Thoracic aorta (tissue), 2 donors: ENCODE measurements around the gene CRADD. TPM values are rescaled to one million over a fixed set of nuclear protein-coding genes. Genes with fewer than 3 reads are reported as not detected.

Experiments used
- ATAC-seq: fragments of 150-250 bp; one replicate; pipeline ENCODE4 v1.8.0; 2017; ENCODE audit warnings: low read depth; ENCODE audit not compliant: insufficient number of reproducible peaks, low FRiP score
- DNase-seq: peaks from one replicate; pipeline ENCODE4 v3.0.0-alpha.2; 2020; ENCODE audit warnings: low spot score
- H3K27ac ChIP-seq, 2 donors: fragments of 200-600 bp; sonication (generic); 1 replicate in 1 of 2; 2 replicates in 1 of 2; pipeline ENCODE4 v1.5.1; 2016; ENCODE audit warnings: mild to moderate bottlenecking in 2 of 2, moderate library complexity in 2 of 2
- H3K27me3 ChIP-seq: fragments of 200-600 bp; sonication (generic); replicated peaks from 2 replicates; pipeline ENCODE4 v1.6.0; 2016; ENCODE audit warnings: mild to moderate bottlenecking; ENCODE audit not compliant: insufficient read depth
- H3K36me3 ChIP-seq: fragments of 200-600 bp; sonication (generic); one replicate; pipeline ENCODE4 v1.5.1; 2016
- H3K4me1 ChIP-seq, 2 donors: fragments of 200-600 bp; sonication (generic); 1 replicate in 1 of 2; 2 replicates in 1 of 2; pipeline versions ENCODE4 v1.5.1 to v1.6.0; 2016; ENCODE audit warnings: low read depth in 2 of 2, mild to moderate bottlenecking in 1 of 2; ENCODE audit not compliant: control insufficient read depth in 1 of 2
- H3K4me3 ChIP-seq: fragments of 200-600 bp; sonication (generic); 2 replicates; pipeline ENCODE4 v1.5.1; 2016; ENCODE audit warnings: mild to moderate bottlenecking
- H3K9me3 ChIP-seq: fragments of 200-600 bp; sonication (generic); 2 replicates; pipeline ENCODE4 v1.5.1; 2016
- total RNA-seq, 2 donors: library from RNA; depleted of rRNA; stranded (reverse); fragments of >200 nt; gene quantifications; one replicate each; pipeline versions ENCODE4 v1.1.0 to v1.2.3, GENCODE V29; 2016
- TF ChIP-seq, protein P1 (sequence below): fragments of 200-600 bp; sonication (generic); IDR thresholded peaks from one replicate; pipeline ENCODE4 v1.5.1; 2019; ENCODE audit warnings: antibody characterized with exemption

Gene CRADD
- total RNA-seq, 2 donors from 2014 or later: 33.0 to 57.9 TPM

GRCh38 chr12:93729934-93730333 lies 52.8 kb downstream of the CRADD start:
- H3K27ac ChIP-seq: no peak overlapping the region
- H3K36me3 ChIP-seq: no peaks in the 10 kb centered on the region

GRCh38 chr12:93733358-93733757 lies 56.2 kb downstream of the CRADD start:
- DNase-seq: no peak
- no peaks in the 10 kb centered on the region for H3K36me3 ChIP-seq
- no peak overlapping the region for H3K27ac ChIP-seq
- no peak overlapping the region for H3K4me3 ChIP-seq
- H3K4me1 ChIP-seq: peaks cover 12% of the 10 kb centered on the region in 2 donors
- TF ChIP-seq, protein P1, sequence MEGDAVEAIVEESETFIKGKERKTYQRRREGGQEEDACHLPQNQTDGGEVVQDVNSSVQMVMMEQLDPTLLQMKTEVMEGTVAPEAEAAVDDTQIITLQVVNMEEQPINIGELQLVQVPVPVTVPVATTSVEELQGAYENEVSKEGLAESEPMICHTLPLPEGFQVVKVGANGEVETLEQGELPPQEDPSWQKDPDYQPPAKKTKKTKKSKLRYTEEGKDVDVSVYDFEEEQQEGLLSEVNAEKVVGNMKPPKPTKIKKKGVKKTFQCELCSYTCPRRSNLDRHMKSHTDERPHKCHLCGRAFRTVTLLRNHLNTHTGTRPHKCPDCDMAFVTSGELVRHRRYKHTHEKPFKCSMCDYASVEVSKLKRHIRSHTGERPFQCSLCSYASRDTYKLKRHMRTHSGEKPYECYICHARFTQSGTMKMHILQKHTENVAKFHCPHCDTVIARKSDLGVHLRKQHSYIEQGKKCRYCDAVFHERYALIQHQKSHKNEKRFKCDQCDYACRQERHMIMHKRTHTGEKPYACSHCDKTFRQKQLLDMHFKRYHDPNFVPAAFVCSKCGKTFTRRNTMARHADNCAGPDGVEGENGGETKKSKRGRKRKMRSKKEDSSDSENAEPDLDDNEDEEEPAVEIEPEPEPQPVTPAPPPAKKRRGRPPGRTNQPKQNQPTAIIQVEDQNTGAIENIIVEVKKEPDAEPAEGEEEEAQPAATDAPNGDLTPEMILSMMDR: no peak
- no peak for ATAC-seq
- H3K9me3 ChIP-seq: no peaks in the 10 kb centered on the region
- no peaks in the 10 kb centered on the region for H3K27me3 ChIP-seq

More at GRCh38 chr12:93729934-93730333, 52.8 kb downstream of the CRADD start:
- Histone ChIP-seq H3K27me3 (no peaks in the 10 kb centered on the region), H3K4me1 (peaks cover 0 to 14% of the 10 kb centered on the region in 2 donors), H3K4me3 (no peak overlapping the region), H3K9me3 (no peaks in the 10 kb centered on the region)
- TF ChIP-seq, protein P1: no peak
- ATAC-seq (no peak), DNase-seq (no peak)

GRCh38 chr12:93733928-93734327 lies 56.8 kb downstream of the CRADD start:
- DNase-seq: no peak
- H3K27ac ChIP-seq: no peak overlapping the region
- no peaks in the 10 kb centered on the region for H3K27me3 ChIP-seq
- peaks cover 13 to 17% of the 10 kb centered on the region in 2 donors for H3K4me1 ChIP-seq
- ATAC-seq: no peak
- no peaks in the 10 kb centered on the region for H3K36me3 ChIP-seq
- H3K4me3 ChIP-seq: no peak overlapping the region
- TF ChIP-seq, protein P1: no peak
- no peaks in the 10 kb centered on the region for H3K9me3 ChIP-seq

GRCh38 chr12:93734784-93735183 lies 57.6 kb downstream of the CRADD start:
- H3K4me1 ChIP-seq: peaks cover 13 to 18% of the 10 kb centered on the region in 2 donors
- no peak overlapping the region for H3K27ac ChIP-seq
- no peak for ATAC-seq

GRCh38 chr12:93736640-93737178 lies 59.5 kb downstream of the CRADD start:
- DNase-seq (no peak), ATAC-seq (no peak)
- Histone ChIP-seq H3K4me3 (no peak overlapping the region), H3K27ac (no peak overlapping the region), H3K4me1 (peaks cover 13 to 27% of the 10 kb centered on the region in 2 donors), H3K9me3 (no peaks in the 10 kb centered on the region), H3K27me3 (no peaks in the 10 kb centered on the region), H3K36me3 (no peaks in the 10 kb centered on the region)
- TF ChIP-seq, protein P1: no peak

More at GRCh38 chr12:93734784-93735183, 57.6 kb downstream of the CRADD start:
- TF ChIP-seq, protein P1: no peak
- Histone ChIP-seq H3K4me3 (no peak overlapping the region), H3K9me3 (no peaks in the 10 kb centered on the region), H3K27me3 (no peaks in the 10 kb centered on the region), H3K36me3 (no peaks in the 10 kb centered on the region)
- DNase-seq: no peak
